ENCODE results near the gene TACC3. TPM values are rescaled to one million over a fixed set of nuclear protein-coding genes. Genes with fewer than 3 reads are reported as not detected.

TACC3 gene
- total RNA-seq, 4 donors from 2014 or later = 14.9 to 41.3 (median 19.6) TPM

DNA sequence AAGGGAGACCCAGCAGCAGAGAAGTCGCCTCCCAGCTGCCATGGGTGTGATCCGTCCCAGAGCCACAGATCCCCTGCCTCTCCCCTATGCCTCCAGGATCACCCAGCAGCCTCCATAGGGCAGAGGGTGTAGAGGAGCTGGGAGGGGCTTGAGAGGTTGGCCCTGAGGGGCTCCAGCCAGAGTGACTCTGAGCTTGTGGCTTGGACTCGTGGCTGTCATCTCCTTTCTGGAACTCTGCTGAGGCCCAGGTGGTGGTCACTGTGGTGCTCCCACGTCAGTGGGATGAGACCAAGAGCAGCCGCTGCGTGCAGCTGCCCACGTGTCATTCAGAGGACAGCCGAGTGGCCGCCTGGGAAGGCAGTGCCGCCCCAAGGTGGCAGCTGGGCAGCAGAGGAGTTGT, 4.2 kb downstream of the TACC3 start:
- DNase-seq = no peak
- H3K4me1 ChIP-seq = peaks cover 42 to 64% (median 48%) of the 10 kb centered on the region in 3 donors
- peaks cover 0 to 18% (median 0%) of the 10 kb centered on the region in 3 donors for H3K36me3 ChIP-seq
- no peaks in the 10 kb centered on the region for H3K27me3 ChIP-seq
- intact Hi-C loops (cut with DNase I) = loop anchor here (5.0 kb wide), 1 partner anchor 33 kb away; no protein-coding TSS in a partner anchor
- H3K27ac ChIP-seq = no peak overlapping the region
- WGBS, 2 donors = 100% methylated on average over 2 to 4 of the region's 10 CpGs
- no peaks in the 10 kb centered on the region for H3K9me3 ChIP-seq
- H3K4me3 ChIP-seq = no peak overlapping the region
- TF ChIP-seq POLR2A (IDR thresholded peaks at IDR 0.05) = no peak
- TF ChIP-seq, protein P1, sequence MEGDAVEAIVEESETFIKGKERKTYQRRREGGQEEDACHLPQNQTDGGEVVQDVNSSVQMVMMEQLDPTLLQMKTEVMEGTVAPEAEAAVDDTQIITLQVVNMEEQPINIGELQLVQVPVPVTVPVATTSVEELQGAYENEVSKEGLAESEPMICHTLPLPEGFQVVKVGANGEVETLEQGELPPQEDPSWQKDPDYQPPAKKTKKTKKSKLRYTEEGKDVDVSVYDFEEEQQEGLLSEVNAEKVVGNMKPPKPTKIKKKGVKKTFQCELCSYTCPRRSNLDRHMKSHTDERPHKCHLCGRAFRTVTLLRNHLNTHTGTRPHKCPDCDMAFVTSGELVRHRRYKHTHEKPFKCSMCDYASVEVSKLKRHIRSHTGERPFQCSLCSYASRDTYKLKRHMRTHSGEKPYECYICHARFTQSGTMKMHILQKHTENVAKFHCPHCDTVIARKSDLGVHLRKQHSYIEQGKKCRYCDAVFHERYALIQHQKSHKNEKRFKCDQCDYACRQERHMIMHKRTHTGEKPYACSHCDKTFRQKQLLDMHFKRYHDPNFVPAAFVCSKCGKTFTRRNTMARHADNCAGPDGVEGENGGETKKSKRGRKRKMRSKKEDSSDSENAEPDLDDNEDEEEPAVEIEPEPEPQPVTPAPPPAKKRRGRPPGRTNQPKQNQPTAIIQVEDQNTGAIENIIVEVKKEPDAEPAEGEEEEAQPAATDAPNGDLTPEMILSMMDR (IDR thresholded peaks at IDR 0.05) = no peak

DNA sequence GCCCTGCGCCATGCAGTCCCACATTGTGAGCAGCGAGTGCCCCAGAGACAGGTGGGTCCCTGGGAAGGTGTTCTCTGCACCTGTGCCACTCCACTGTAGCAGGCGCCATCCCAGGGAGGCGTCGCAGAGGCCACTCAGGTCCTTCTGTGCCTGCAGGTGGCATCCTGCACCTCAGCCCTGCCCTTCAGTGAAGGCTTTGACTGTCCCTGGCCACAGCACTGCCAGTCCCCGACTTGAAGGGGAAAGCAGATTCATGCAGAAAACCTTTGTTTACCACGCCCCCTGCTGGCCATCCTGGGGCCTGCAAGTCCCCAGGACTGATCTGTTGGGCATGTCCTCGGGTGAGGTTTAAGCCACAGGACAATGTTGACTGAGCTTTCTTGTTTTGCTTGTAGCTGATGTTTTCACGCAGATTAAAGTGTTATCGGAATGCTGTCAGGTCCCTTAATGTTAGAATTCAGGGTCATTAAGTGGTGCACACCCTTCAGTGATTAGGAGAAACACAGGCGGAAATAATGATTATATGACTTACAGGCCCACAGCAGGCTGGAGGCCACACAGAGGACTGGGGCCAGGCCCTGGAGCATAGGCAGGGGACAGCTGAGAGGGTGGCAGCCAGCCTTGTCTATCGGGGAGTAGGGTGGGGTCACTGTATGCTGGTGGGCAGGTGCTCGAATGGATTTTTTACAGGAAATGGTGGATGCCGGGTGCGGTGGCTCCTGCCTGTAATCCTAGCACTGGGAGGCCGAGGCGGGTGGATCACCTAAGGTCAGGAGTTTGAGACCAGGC, 5.0 kb downstream of the TACC3 start:
- 38 to 52% methylated on average over 12 to 14 of the region's 17 CpGs for WGBS, 2 donors
- intact Hi-C loops (cut with DNase I) = loop anchor here (5.0 kb wide), 1 partner anchor 34 kb away; no protein-coding TSS in a partner anchor

DNA sequence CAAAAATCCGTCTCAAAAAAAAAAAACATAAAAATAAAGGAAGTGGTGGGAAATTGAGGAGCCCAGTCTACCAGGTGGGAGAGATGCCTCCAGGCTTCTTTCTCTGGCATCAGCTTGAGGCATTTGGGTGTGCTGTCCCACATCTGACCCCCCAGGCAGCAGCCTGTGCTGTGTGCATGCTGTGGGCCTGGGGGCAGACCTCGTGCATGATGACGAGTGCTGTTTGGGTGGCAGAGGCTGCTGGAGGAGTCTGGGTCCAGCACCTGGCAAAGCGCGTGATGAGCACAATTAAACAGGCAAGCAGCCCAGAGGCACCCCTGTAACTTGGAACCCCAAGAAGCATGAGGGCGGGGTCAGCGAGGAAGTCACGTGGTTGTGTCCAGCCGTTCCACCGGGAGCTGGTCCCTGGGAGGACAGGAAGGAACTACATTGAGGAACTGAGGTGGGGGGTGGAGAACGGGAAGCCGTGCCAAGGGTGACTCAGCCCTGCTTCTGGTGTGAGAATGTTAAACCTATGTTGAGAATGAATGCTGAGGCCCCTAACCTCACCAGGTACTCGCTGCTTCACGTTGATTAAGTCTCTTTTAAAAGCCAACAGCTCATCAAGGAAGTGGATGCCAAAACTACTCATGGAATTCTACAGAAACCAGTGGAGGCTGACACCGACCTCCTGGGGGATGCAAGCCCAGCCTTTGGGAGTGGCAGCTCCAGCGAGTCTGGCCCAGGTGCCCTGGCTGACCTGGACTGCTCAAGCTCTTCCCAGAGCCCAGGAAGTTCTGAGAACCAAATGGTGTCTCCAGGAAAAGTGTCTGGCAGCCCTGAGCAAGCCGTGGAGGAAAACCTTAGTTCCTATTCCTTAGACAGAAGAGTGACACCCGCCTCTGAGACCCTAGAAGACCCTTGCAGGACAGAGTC, 6.1 kb downstream of the TACC3 start:
- Histone ChIP-seq H3K36me3 (peaks cover 0 to 37% (median 5%) of the 10 kb centered on the region in 3 donors), H3K4me1 (peaks cover 31 to 53% (median 40%) of the 10 kb centered on the region in 3 donors), H3K27me3 (no peaks in the 10 kb centered on the region), H3K27ac (peak overlapping the region; percentile 60 to 86 (median 76)), H3K4me3 (peak overlapping the region in 2 of 4 donors; percentile 7 to 51), H3K9me3 (no peaks in the 10 kb centered on the region)
- TF ChIP-seq, protein P1 (IDR thresholded peaks at IDR 0.05) = no peak
- no peak for TF ChIP-seq POLR2A (IDR thresholded peaks at IDR 0.05)
- intact Hi-C loops (cut with DNase I) = loop anchor here (5.0 kb wide), 1 partner anchor 35 kb away; no protein-coding TSS in a partner anchor
- 22% methylated on average over 11 of the region's 18 CpGs for WGBS, 2 donors
- no peak for DNase-seq

More for the DNA sequence above, 5.0 kb downstream of the TACC3 start:
- Histone ChIP-seq H3K27me3 (no peaks in the 10 kb centered on the region), H3K4me1 (peaks cover 41 to 63% (median 48%) of the 10 kb centered on the region in 3 donors), H3K9me3 (no peaks in the 10 kb centered on the region), H3K4me3 (no peak overlapping the region), H3K36me3 (peaks cover 0 to 26% (median 5%) of the 10 kb centered on the region in 3 donors), H3K27ac (peak overlapping the region; percentile 60 to 86 (median 76))
- TF ChIP-seq, protein P1 (IDR thresholded peaks at IDR 0.05) = peak; percentile 90 to 99 (median 97)
- TF ChIP-seq POLR2A (IDR thresholded peaks at IDR 0.05) = no peak
- peak; percentile 44 for DNase-seq

DNA sequence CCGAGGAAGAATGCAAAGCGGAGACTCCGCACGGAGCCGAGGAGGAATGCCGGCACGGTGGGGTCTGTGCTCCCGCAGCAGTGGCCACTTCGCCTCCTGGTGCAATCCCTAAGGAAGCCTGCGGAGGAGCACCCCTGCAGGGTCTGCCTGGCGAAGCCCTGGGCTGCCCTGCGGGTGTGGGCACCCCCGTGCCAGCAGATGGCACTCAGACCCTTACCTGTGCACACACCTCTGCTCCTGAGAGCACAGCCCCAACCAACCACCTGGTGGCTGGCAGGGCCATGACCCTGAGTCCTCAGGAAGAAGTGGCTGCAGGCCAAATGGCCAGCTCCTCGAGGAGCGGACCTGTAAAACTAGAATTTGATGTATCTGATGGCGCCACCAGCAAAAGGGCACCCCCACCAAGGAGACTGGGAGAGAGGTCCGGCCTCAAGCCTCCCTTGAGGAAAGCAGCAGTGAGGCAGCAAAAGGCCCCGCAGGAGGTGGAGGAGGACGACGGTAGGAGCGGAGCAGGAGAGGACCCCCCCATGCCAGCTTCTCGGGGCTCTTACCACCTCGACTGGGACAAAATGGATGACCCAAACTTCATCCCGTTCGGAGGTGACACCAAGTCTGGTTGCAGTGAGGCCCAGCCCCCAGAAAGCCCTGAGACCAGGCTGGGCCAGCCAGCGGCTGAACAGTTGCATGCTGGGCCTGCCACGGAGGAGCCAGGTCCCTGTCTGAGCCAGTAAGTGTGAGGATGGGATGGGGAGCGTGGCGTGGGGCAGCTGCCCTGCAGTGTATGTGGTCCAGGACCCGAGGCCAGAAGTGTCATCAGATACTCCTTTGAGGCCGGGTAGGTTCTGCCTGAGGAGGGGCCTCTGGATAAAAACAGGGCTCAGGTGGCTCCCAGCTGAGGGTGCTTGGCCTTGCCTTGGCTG, 7.0 kb downstream of the TACC3 start:
- no peak for DNase-seq
- Histone ChIP-seq H3K9me3 (no peaks in the 10 kb centered on the region), H3K36me3 (peaks cover 0 to 46% (median 5%) of the 10 kb centered on the region in 3 donors), H3K27ac (peak overlapping the region; percentile 60 to 86 (median 76)), H3K4me1 (peaks cover 24 to 45% (median 32%) of the 10 kb centered on the region in 3 donors), H3K27me3 (no peaks in the 10 kb centered on the region), H3K4me3 (peak overlapping the region in 2 of 4 donors; percentile 7 to 51)
- TF ChIP-seq, protein P1 (IDR thresholded peaks at IDR 0.05) = no peak
- TF ChIP-seq POLR2A (IDR thresholded peaks at IDR 0.05) = no peak
- intact Hi-C loops (cut with DNase I) = loop anchor here (5.0 kb wide), 1 partner anchor 36 kb away; no protein-coding TSS in a partner anchor
- 86 to 93% methylated on average over 13 to 22 of the region's 31 CpGs for WGBS, 2 donors

All from esophagus squamous epithelium (tissue), 5 donors.